Measurements from ENCODE around the gene XKR7. TPM values are rescaled to one million over a fixed set of nuclear protein-coding genes. Genes with fewer than 3 reads are reported as not detected.

The XKR7 gene
- total and polyA plus RNA-seq, 5 experiments from 2014 or later = not detected

DNA sequence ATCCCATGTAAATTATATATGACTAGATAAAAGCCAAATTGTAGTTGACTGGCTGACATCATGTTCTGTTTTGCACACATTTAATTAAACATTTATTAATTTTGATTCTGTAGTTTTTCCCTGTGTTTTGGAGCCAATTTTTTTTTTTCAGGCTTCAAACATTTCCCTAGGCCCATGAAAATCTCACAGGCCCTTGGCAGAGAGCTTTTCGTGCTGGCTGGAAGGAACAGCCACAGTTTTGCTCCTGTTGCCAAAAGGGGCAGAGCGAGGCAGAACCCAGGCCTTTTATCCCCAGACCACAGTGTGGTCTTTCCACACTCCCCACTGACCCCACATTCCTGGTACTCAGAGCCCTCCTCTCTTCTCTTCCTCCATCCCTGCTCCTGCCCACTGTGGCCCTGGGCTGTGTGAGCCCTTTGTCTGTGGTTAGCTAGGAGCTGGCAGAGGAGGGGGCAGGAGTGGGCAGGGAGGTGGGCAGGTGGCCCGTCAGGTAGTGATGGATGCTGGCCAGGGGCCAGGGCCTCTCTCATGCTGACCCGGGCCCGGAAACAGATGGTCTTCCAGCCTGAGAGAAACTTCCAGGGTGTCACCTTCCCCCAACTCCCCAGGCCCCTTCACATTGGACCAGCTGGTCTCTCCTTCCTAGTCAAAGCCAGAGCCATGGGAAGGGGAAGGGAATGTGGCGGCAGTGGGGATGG, 22.8 kb downstream of the XKR7 start:
- POLR2A ChIA-PET = interaction anchor here (0.5 kb wide), 1 partner anchor 841 kb away, joined by 5 read pairs; no protein-coding TSS in a partner anchor
- DNase-seq (no peak), ATAC-seq (no peak)
- Mint-ChIP-seq H3K4me1 (peaks cover 0 to 5% (median 2%) of the 10 kb centered on the region in 4 donors), H3K9me3 (no peaks in the 10 kb centered on the region), H3K36me3 (no peaks in the 10 kb centered on the region), H3K4me3 (no peak overlapping the region), H3K27ac (no peak overlapping the region), H3K27me3 (peaks cover 8 to 35% (median 22%) of the 10 kb centered on the region in 5 donors)

DNA sequence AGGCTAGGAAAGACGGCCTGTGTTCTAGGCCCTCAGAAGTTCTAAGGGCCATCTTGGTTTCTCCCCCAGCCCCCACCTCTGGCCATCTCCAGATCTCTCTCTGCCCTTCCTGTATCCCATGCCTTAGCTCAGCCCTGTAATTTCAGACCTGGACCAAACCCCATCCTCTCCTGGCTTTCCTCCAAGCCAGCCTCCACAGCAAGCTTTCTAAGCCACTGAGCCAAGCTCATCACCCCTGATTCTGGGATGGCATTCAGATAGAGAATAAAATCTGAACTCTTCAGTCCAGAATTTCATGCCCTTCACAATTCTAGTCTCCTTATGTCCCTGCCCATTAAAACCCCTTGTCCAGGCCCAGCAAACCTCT, 23.4 kb downstream of the XKR7 start:
- ATAC-seq = no peak
- Mint-ChIP-seq H3K4me3 (no peak overlapping the region), H3K27ac (no peak overlapping the region), H3K4me1 (peaks cover 0 to 9% (median 3%) of the 10 kb centered on the region in 4 donors), H3K36me3 (no peaks in the 10 kb centered on the region), H3K9me3 (no peaks in the 10 kb centered on the region), H3K27me3 (peaks cover 11 to 40% (median 28%) of the 10 kb centered on the region in 5 donors)
- POLR2A ChIA-PET = no interaction called here
- DNase-seq = no peak

DNA sequence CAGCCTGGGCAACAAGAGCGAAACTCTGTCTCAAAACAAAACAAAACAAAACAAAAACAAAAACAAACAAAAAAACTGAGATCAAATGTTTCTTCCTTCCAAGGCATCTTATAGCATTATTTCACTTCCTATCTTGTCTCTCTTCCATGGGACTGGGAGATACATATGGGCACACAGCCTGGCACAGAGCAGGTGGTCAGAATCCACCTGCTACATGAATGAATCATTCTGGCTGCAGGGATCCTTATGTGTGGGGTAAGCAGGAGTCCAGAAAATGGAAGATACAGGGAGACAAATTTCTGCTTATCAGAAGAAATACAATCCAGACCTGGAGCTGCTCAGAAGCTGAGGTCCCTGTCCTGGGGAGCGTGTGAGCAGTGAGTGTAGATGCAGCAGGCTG, 24.1 kb downstream of the XKR7 start:
- no peak for DNase-seq
- H3K4me1 Mint-ChIP-seq = peaks cover 0 to 15% (median 3%) of the 10 kb centered on the region in 4 donors
- no peaks in the 10 kb centered on the region for H3K36me3 Mint-ChIP-seq
- no peaks in the 10 kb centered on the region for H3K9me3 Mint-ChIP-seq
- peaks cover 16 to 48% (median 33%) of the 10 kb centered on the region in 5 donors for H3K27me3 Mint-ChIP-seq
- no peak for ATAC-seq
- no peak overlapping the region for H3K4me3 Mint-ChIP-seq
- no peak overlapping the region for H3K27ac Mint-ChIP-seq
- POLR2A ChIA-PET = interaction anchor here (0.6 kb wide), 1 partner anchor 99 kb away, joined by 4 read pairs; no protein-coding TSS in a partner anchor

DNA sequence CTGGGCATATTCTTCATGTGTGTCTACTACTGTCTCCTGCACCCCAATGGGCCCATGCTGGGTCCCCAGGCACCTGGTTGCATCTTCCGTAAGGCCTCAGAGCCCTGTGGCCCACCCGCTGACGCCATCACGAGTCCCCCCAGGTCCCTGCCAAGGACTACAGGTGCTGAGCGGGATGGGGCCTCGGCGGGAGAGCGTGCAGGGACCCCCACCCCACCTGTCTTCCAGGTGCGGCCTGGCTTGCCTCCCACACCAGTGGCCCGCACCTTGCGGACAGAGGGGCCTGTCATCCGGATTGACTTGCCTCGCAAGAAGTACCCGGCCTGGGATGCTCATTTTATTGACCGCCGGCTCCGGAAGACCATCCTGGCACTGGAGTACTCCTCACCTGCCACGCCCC, 29.0 kb downstream of the XKR7 start:
- Mint-ChIP-seq H3K36me3 (no peaks in the 10 kb centered on the region), H3K27me3 (peaks cover 16 to 60% (median 42%) of the 10 kb centered on the region in 5 donors), H3K9me3 (no peaks in the 10 kb centered on the region), H3K27ac (peak overlapping the region in 1 of 10 donors; percentile 78), H3K4me3 (peak overlapping the region in 1 of 10 donors; percentile 32), H3K4me1 (peaks cover 0 to 15% (median 3%) of the 10 kb centered on the region in 4 donors)
- POLR2A ChIA-PET = no interaction called here
- ATAC-seq = no peak
- no peak for DNase-seq

DNA sequence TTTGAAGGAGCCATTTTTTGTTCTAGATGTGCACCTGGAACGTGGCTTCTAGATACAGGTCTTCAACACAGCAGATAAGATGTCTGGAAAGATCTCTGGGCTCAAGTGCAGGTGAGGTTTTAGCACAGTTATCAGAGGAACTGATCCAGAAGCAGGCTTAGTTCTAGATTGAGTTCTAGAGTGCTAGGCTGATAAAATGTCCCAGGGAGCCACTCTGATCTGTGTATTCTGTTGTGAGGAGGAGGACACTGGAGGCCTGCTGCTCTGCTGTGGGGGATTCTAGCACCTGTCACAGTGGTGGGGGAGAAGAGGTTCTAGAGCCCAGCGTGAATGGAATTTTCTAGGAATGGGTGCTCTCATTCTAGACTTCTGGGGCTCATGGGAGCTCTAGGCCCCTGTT, 30.3 kb downstream of the XKR7 start:
- ATAC-seq (no peak), DNase-seq (no peak)
- no peaks in the 10 kb centered on the region for H3K36me3 Mint-ChIP-seq
- H3K4me3 Mint-ChIP-seq = no peak overlapping the region
- H3K27me3 Mint-ChIP-seq = peaks cover 14 to 47% (median 38%) of the 10 kb centered on the region in 5 donors
- H3K9me3 Mint-ChIP-seq = no peaks in the 10 kb centered on the region
- H3K4me1 Mint-ChIP-seq = peaks cover 0 to 15% (median 3%) of the 10 kb centered on the region in 4 donors
- no peak overlapping the region for H3K27ac Mint-ChIP-seq
- POLR2A ChIA-PET = no interaction called here

DNA sequence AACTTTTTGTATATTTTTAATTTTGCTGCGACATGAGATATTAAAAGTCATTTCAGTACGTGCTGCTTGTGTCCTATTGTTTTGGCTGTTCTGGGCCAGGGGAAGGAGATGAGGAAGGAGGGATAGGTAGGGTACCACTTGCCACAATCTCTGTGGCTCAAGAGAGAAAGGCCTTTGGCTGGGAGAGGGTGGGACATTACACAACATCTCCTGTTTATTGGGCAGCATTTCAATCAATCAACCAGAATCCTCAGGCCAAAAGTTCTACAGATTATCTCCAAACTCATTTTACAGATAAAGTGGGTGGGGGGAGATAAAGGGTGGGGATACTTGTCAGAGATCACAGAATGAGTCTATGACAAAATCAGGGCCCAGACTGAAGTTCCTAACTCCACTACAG, 35.4 kb downstream of the XKR7 start:
- Mint-ChIP-seq H3K4me1 (peaks cover 0 to 3% (median 1%) of the 10 kb centered on the region in 4 donors), H3K27ac (no peak overlapping the region), H3K27me3 (peaks cover 0 to 16% (median 6%) of the 10 kb centered on the region in 5 donors), H3K36me3 (no peaks in the 10 kb centered on the region), H3K9me3 (no peaks in the 10 kb centered on the region), H3K4me3 (no peak overlapping the region)
- ATAC-seq = no peak
- POLR2A ChIA-PET = no interaction called here
- DNase-seq = no peak

DNA sequence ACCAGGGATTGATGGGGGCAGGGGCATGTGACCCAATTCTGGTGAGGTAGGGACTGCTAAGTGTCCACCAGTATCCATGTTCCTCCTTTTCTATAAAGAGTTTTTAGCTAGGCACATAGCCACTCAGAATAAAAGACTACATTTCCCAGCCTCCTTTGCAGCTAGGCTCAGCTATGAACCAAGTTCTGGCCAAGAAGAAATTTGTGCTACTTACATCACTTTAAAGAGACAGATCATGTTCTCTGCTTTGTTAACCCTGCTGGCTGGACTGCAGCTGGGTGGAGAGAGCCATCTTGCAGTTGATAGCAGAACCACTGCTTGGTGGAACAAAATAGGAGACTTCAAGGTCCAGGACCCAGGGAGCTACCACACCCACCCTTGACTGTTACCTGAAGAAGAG, 37.0 kb downstream of the XKR7 start:
- Mint-ChIP-seq H3K36me3 (no peaks in the 10 kb centered on the region), H3K27ac (no peak overlapping the region), H3K9me3 (no peaks in the 10 kb centered on the region), H3K4me3 (no peak overlapping the region), H3K4me1 (peaks cover 0 to 3% (median 2%) of the 10 kb centered on the region in 4 donors), H3K27me3 (peaks cover 0 to 17% (median 8%) of the 10 kb centered on the region in 5 donors)
- ATAC-seq = no peak
- POLR2A ChIA-PET = no interaction called here
- DNase-seq = no peak

DNA sequence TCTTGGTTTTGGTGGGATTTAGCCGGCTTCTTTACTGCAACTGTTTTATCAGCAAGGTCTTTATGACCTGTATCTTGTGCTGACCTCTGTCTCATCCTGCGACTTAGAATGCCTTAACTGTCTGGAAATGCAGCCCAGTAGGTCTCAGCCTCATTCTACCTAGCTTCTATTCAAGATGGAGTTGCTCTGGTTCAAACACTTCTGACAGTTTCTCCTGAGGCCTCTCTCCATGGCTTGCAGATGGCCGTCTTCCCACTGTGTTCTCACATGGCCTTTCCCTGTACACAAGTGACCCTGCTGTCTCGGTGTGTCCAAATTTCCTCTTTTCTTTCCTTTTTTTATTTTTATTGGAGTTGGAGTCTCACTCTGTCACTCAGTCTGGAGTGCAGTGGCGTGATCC, 38.1 kb downstream of the XKR7 start:
- H3K4me1 Mint-ChIP-seq = peaks cover 0 to 3% (median 2%) of the 10 kb centered on the region in 4 donors
- peak overlapping the region in 1 of 10 donors; percentile 11 for H3K27ac Mint-ChIP-seq
- no peaks in the 10 kb centered on the region for H3K36me3 Mint-ChIP-seq
- no peak for DNase-seq
- no peaks in the 10 kb centered on the region for H3K9me3 Mint-ChIP-seq
- no peak for ATAC-seq
- POLR2A ChIA-PET = no interaction called here
- peaks cover 2 to 17% (median 5%) of the 10 kb centered on the region in 5 donors for H3K27me3 Mint-ChIP-seq
- H3K4me3 Mint-ChIP-seq = no peak overlapping the region

DNA sequence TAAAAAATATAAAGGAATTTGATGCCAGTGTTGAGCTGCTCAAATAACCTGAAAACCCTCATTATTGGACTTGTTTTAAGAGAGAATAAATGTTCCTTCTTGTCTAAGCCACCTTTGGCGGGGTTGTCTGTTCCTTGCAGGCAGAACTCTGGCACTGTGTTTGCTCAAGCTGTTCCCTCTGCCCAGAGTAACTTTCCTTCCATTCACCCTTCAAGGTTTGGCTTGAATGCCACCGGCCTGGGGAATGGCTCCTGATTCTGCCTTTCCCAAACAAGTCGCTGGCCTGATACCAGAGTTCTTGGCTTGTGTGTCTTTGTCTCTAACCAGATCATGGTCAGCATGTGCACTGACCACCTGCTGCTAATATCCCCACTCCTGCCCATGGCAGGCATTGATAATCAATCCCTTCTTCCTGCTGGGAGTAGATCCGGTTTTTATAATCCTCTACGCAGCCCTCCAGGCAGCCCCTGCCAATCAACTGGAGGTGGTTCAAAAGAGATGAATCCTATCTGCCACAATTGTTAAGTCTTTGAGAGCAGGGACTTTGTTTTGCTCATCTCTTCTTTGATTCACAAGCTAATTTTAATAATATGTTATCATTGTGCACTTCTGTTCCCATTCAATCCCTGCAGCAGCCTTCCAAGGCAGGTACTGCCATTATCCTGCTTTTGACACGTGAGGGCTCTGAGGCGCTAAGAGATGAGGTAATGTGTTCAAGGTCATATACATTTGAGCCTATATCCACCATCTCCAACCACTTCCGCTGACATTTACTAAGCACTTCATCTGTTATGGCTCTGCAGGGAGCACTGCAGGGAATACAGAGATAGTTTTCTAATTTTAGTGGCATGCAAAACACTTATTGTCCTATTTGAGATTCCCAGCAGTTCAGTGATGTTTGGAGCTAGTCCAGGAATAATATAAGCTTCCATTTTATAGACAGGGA, 39.2 kb downstream of the XKR7 start:
- Mint-ChIP-seq H3K27ac (no peak overlapping the region), H3K9me3 (no peaks in the 10 kb centered on the region), H3K27me3 (peaks cover 4 to 24% (median 11%) of the 10 kb centered on the region in 5 donors), H3K4me1 (peaks cover 0 to 3% (median 2%) of the 10 kb centered on the region in 4 donors), H3K4me3 (no peak overlapping the region), H3K36me3 (no peaks in the 10 kb centered on the region)
- DNase-seq (no peak), ATAC-seq (no peak)
- POLR2A ChIA-PET = no interaction called here

DNA sequence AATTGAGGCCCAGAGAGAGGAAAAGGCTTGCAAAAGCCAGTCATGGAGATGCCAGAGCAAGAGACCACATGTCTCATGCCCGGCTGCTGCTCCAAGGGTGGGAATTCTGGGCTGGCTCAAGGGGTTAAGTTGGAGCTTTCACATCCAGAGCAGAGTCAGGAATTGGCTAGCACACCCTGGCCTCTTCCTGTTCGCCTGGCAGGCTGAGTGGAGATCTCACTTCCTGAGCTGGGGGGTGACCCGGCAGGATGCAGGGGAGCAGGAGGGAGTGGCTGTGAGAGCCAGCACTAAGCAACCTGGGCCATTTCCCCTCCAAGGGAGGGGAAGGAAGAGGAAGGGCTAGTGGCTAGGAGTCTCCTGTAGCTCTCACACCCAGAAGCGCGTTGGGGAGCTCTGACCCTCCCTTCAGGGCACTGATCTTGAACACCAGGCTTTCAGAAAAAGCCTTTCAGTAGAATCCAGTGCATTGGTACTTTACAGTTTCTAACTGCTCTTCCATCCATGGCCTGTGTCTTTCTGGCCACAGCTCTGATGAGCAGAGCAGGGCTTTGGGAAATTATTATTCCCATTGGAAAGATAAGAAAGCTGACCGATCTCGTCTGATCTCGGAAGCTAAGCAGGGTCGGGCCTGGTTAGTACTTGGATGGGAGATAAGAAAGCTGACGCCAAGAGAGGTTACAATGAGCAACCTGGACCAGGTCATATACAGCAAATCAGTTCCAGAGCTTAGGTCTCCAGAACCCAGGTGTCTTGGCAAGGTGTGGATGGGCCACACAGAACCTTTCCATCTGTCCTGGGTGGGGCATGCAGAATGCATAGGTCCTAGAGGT, 40.1 kb downstream of the XKR7 start:
- ATAC-seq = no peak
- H3K27me3 Mint-ChIP-seq = peaks cover 4 to 27% (median 12%) of the 10 kb centered on the region in 5 donors
- no peaks in the 10 kb centered on the region for H3K36me3 Mint-ChIP-seq
- no peak for DNase-seq
- no peaks in the 10 kb centered on the region for H3K9me3 Mint-ChIP-seq
- H3K4me1 Mint-ChIP-seq = peaks cover 0 to 3% (median 2%) of the 10 kb centered on the region in 4 donors
- POLR2A ChIA-PET = no interaction called here
- H3K4me3 Mint-ChIP-seq = no peak overlapping the region
- no peak overlapping the region for H3K27ac Mint-ChIP-seq

DNA sequence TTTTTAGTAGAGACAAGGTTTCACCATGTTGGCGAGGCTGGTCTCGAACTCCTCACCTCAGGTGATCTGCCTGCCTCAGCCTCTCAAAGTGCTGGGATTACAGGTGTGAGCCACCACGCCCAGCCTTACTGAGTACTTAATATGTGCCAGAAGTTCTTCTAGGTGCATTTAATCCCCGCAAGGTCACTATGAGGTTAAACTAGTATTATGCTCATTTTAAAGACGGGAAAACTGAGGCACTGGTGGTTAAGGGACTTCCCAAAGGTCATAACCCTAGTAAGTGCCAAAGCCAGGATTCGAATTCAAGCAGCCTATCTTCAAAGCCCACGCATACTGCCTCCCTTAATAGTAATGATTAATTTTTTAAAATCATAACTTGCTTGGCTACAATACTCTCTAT, 41.6 kb downstream of the XKR7 start:
- DNase-seq (no peak), ATAC-seq (no peak)
- H3K27me3 Mint-ChIP-seq = peaks cover 4 to 29% (median 15%) of the 10 kb centered on the region in 5 donors
- no peaks in the 10 kb centered on the region for H3K9me3 Mint-ChIP-seq
- POLR2A ChIA-PET = no interaction called here
- H3K4me1 Mint-ChIP-seq = peaks cover 0 to 3% (median 2%) of the 10 kb centered on the region in 4 donors
- H3K27ac Mint-ChIP-seq = no peak overlapping the region
- H3K36me3 Mint-ChIP-seq = no peaks in the 10 kb centered on the region
- no peak overlapping the region for H3K4me3 Mint-ChIP-seq

DNA sequence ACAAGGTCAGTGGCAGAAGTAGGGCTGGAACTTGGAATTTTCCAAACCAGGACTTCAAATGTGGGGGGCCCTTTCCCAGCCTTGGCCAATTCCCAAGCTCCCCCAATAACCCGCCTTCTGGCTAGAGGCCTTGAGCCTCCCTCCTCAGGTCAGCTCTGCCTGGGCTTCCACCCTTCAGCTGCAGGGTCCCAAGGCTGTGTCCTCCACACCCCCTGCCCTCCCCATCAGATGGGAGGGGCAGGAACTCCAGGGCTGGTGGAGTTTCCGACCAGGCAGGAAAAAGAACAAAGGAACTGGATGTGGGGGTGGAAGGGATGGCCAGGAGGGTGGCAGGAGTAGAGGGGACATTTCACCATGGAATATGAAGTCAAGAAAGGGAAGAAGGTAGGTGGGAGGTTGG, 42.1 kb downstream of the XKR7 start, which contains the start of gene CCM2L:
Gene CCM2L (plus strand): TSS at position 338 of the 400 bp plus-strand sequence. CDS start 17 bp downstream, at position 355.
- Mint-ChIP-seq H3K4me1 (peaks cover 0 to 3% (median 2%) of the 10 kb centered on the region in 4 donors), H3K27ac (no peak within 1 kb of the TSS), H3K36me3 (no peaks in the 10 kb centered on the region), H3K9me3 (no peaks in the 10 kb centered on the region), H3K4me3 (no peak within 1 kb of the TSS), H3K27me3 (peaks cover 5 to 34% (median 18%) of the 10 kb centered on the region in 5 donors)
- ATAC-seq (no peak), DNase-seq (no peak)
- POLR2A ChIA-PET = no interaction called here

Data from naive thymus-derived CD8-positive, alpha-beta T cell (primary cell).